DND-41 (cell line): ENCODE data around the gene HIBADH.

Experiments used
- EZH2 ChIP-seq: IDR thresholded peaks from 3 replicates; pipeline ENCODE4 v1.6.1; 2012; ENCODE audit warnings: borderline replicate concordance, low read depth, mild to moderate bottlenecking, moderate library complexity, low read length, inconsistent platforms; ENCODE audit not compliant: severe bottlenecking
- TF ChIP-seq, protein P1 (sequence below): IDR thresholded peaks from 2 replicates; pipeline ENCODE4 v1.5.1; 2012; ENCODE audit warnings: borderline replicate concordance, low read length, moderate library complexity, mild to moderate bottlenecking; ENCODE audit not compliant: poor library complexity, severe bottlenecking; ENCODE audit errors: extremely low read depth

DNA sequence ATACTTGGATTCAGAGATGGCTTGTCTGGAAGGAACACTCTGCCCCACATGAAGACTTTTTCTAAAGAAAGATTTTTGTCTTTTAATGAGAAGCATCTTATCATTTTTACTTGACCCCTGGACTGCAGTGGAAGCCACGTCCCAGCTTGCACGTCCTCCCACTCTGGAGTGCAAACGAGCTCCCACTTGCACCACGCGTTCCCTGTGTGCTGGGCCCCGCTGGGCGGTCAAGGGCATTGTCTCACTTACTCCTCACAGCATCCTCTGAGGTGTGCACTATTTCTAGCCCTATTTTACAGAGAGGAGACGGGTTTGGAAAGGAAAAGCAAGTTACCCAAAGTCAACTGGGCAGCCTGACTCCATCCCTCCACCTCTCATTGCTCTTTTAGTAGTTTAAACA lies 175.2 kb downstream of the HIBADH start:
- TF ChIP-seq, protein P1, sequence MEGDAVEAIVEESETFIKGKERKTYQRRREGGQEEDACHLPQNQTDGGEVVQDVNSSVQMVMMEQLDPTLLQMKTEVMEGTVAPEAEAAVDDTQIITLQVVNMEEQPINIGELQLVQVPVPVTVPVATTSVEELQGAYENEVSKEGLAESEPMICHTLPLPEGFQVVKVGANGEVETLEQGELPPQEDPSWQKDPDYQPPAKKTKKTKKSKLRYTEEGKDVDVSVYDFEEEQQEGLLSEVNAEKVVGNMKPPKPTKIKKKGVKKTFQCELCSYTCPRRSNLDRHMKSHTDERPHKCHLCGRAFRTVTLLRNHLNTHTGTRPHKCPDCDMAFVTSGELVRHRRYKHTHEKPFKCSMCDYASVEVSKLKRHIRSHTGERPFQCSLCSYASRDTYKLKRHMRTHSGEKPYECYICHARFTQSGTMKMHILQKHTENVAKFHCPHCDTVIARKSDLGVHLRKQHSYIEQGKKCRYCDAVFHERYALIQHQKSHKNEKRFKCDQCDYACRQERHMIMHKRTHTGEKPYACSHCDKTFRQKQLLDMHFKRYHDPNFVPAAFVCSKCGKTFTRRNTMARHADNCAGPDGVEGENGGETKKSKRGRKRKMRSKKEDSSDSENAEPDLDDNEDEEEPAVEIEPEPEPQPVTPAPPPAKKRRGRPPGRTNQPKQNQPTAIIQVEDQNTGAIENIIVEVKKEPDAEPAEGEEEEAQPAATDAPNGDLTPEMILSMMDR, result no peak
- TF ChIP-seq EZH2, result no peak
